Choroid plexus epithelial cell (primary cell): ENCODE measurements around the gene KRTAP1-3.

ENCODE experiments used
- DNase-seq: peaks from one replicate; pipeline ENCODE4 v3.0.0-alpha.2; 2010; ENCODE audit warnings: low read depth
- H3K4me3 ChIP-seq: 2 replicates; pipeline ENCODE4 v1.5.1; 2011; ENCODE audit warnings: low read depth, mild to moderate bottlenecking, control low read depth, low read length, moderate library complexity
- TF ChIP-seq, protein P1 (sequence below): conservative IDR thresholded peaks from 2 replicates; pipeline ENCODE4 v1.5.1; 2011; ENCODE audit warnings: low read depth, mild to moderate bottlenecking, control low read depth, inconsistent platforms, low read length, moderate library complexity

KRTAP1-3 gene

DNA sequence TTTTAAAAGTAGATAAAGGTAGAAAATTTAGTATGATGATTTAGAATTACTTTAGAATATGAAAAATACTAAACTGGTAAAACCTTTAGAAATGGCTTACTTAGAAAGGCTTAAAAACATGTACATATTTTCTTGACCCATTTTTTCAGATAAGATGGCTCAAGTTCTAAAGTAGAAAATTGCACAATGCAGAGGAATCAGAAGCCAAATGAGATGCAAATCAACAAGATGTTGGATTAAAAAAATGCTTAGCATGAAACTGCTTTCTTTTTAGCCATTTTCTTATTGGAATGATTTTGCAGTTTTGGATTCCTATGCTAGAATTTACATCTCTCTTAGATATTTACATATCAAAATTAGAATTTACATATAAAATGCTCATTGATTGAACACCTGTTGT is 24.2 kb downstream of the KRTAP1-3 start:
- H3K4me3 ChIP-seq: no peak overlapping the region
- TF ChIP-seq, protein P1, sequence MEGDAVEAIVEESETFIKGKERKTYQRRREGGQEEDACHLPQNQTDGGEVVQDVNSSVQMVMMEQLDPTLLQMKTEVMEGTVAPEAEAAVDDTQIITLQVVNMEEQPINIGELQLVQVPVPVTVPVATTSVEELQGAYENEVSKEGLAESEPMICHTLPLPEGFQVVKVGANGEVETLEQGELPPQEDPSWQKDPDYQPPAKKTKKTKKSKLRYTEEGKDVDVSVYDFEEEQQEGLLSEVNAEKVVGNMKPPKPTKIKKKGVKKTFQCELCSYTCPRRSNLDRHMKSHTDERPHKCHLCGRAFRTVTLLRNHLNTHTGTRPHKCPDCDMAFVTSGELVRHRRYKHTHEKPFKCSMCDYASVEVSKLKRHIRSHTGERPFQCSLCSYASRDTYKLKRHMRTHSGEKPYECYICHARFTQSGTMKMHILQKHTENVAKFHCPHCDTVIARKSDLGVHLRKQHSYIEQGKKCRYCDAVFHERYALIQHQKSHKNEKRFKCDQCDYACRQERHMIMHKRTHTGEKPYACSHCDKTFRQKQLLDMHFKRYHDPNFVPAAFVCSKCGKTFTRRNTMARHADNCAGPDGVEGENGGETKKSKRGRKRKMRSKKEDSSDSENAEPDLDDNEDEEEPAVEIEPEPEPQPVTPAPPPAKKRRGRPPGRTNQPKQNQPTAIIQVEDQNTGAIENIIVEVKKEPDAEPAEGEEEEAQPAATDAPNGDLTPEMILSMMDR: no peak
- DNase-seq: no peak

DNA sequence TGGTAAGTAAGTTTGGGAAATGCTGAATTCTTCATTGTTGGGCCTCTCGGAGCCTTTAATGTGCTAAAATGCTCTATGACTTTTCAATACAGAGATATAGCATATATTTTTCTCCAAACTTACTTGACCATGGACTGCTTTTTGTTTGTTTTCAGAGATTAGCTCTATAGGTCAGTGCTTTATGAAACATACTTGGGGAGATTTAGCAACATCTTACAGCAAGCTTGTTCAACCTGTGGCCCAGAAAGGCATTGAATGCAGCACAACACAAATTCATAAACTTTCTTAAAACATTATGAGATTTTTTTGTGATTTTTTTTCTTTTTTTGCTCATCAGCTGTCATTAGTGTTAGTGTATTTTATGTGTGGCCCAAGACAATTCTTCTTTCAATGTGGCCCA is 24.7 kb downstream of the KRTAP1-3 start:
- TF ChIP-seq, protein P1: no peak
- DNase-seq: no peak
- H3K4me3 ChIP-seq: no peak overlapping the region

DNA sequence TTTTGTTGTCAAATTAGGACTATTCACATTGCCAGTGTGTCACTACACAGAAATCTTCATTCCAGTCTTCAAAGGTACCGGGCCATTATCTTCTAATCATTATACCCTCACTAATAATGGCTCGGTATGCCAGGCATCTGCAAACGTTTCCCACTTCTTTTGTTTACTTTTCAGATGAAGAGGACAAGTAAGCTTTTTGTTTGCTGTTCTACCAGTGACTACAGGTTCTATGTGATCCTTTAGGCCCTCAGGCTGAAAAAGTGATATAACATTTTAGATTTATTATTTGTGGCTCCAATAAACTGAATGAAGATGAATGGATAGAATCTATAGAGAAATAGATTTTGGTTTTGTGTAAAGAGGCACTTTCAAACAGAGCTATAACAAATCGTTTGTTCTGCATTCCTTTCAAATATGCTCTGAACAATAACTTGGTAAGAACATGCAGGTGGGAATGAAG is 25.3 kb downstream of the KRTAP1-3 start:
- no peak for DNase-seq
- H3K4me3 ChIP-seq: no peak overlapping the region
- TF ChIP-seq, protein P1: no peak

DNA sequence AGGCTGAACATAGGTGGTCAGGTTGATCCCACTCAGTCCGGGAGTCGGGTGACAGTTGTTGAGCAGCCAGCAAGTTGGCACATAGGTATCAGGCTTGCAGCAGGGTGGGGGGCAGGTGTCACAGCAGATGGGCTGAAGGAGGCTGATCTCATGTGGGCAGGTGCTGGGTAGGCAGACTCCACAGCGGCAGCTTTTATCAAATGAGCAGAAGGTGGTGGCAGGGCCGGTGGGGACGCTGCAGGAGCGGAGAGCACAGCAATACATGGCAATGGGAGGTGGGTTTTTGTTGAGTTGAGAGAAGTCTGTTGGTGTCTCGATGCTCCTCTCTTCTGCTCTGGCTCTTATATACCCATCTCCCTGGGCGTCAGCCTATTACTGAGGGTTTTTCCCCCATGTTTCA is 25.9 kb downstream of the KRTAP1-3 start, which contains the start of gene KRTAP3-1:
Gene KRTAP3-1 (minus strand): TSS at position 318 of the 400 bp plus-strand sequence. CDS start 54 bp downstream, at position 264.
- TF ChIP-seq, protein P1: no peak
- H3K4me3 ChIP-seq: no peak within 1 kb of the TSS
- DNase-seq: no peak

DNA sequence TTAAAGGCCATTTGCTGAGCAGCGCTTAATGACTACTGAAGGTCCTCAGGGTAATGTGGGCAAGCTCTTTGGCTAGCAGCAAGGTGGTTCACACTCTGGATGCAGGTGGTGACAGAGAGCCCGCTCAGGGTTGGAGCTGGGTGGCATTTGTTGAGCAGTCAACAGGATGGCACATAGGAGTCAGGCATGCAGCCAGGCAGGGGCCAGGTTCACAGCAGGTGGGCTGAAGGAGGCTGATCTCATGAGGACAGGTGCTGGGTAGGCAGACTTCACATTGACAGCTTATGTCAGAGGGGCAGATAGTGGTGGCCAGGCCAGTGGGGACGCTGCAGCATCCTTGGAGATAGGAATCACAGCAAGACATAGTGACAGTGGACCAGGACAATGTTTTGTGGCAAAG is 30.3 kb downstream of the KRTAP1-3 start:
- H3K4me3 ChIP-seq: no peak overlapping the region
- no peak for DNase-seq
- TF ChIP-seq, protein P1: no peak

DNA sequence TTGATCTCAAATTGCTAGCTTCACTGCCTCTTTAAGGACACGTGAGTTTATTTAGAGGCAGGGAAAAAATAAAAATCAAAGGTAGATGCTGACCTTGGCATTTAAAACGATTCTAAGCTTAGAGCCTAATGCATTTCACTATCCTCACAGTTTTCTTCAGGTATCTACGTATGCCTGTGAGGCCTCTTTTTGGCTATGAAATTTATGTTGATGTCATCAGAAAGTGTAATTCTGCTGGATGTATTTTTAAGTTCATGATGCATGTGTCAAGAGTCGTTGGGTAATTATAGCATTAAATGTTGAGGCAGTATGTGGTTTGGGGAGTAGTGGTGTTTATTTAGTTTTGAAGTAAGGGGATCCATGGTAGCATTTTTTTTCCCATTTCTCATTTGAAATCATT is 30.7 kb downstream of the KRTAP1-3 start:
- TF ChIP-seq, protein P1: no peak
- no peak for DNase-seq
- H3K4me3 ChIP-seq: no peak overlapping the region

DNA sequence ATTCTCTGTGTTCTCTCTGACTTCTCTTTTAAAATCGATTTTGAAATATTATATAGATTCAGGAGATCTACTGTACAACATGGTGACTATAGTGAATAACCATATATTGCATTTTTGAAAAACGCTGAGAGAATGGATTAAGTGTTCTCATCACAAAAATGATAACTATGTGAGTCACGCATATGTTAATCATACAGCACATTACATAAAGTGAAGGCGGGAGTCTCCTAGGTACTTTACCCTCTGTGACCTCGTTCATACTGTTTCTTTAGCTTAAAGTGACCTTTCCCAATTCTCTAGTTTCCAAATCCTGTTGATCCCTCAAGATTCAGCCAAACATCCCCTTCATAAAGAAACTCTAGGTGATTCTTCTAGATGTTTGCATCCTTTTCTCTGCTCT is 31.9 kb downstream of the KRTAP1-3 start:
- DNase-seq: peak; percentile 28
- H3K4me3 ChIP-seq: no peak overlapping the region
- TF ChIP-seq, protein P1: no peak
